HepG2 (cell line): ENCODE results near the gene PDIA4. TPM values are rescaled to one million over a fixed set of nuclear protein-coding genes. Genes with fewer than 3 reads are reported as not detected.

Experiments used
- ELF3 ChIP-seq: IDR thresholded peaks from 2 replicates; pipeline ENCODE4 v1.6.1; 2016; ENCODE audit warnings: missing genetic modification reagents, missing compliant biosample characterization
- FOXC1 ChIP-seq: sonication (generic); formaldehyde crosslinking; IDR thresholded peaks from 2 replicates; pipeline ENCODE4 v1.8.0; 2022; ENCODE audit warnings: mild to moderate bottlenecking, missing genetic modification reagents, borderline replicate concordance
- HDAC1 ChIP-seq: sonication (generic); formaldehyde crosslinking; IDR thresholded peaks from 2 replicates; pipeline ENCODE4 v1.5.1; 2020; ENCODE audit warnings: mild to moderate bottlenecking, missing genetic modification reagents
- HIVEP1 ChIP-seq: sonication (generic); formaldehyde crosslinking; IDR thresholded peaks from 2 replicates; pipeline ENCODE4 v1.4.0; 2020; ENCODE audit warnings: mild to moderate bottlenecking, missing genetic modification reagents
- RFX1 ChIP-seq: fragments of 450-650 bp; IDR thresholded peaks from 2 replicates; pipeline ENCODE4 v1.6.1; 2017
- SAFB2 ChIP-seq: sonication (generic); formaldehyde crosslinking; IDR thresholded peaks from 2 replicates; pipeline ENCODE4 v1.5.1; 2020; ENCODE audit warnings: missing genetic modification reagents, low read depth, mild to moderate bottlenecking, borderline replicate concordance
- SP4 ChIP-seq: sonication (generic); formaldehyde crosslinking; IDR thresholded peaks from 2 replicates; pipeline ENCODE4 v1.8.1; 2023; ENCODE audit warnings: mild to moderate bottlenecking, missing genetic modification reagents
- SUZ12 ChIP-seq: fragments of 150-350 bp; IDR thresholded peaks from 2 replicates; pipeline ENCODE4 v1.6.1; 2014; ENCODE audit warnings: low read depth, low read length
- TBX2 ChIP-seq: sonication (generic); formaldehyde crosslinking; IDR thresholded peaks from 2 replicates; pipeline ENCODE4 v1.5.0; 2020; ENCODE audit warnings: missing genetic modification reagents, mild to moderate bottlenecking, borderline replicate concordance
- TCF7 ChIP-seq: sonication (generic); IDR thresholded peaks from 2 replicates; pipeline ENCODE4 v1.6.1; 2016; ENCODE audit warnings: antibody characterized with exemption, low read depth
- ZBTB1 ChIP-seq: sonication (generic); formaldehyde crosslinking; IDR thresholded peaks from 2 replicates; pipeline ENCODE4 v1.4.0; 2020; ENCODE audit warnings: missing genetic modification reagents, borderline replicate concordance
- ZBTB3 ChIP-seq: sonication (generic); formaldehyde crosslinking; IDR thresholded peaks from 2 replicates; pipeline ENCODE4 v1.4.0; 2020; ENCODE audit warnings: low read depth, mild to moderate bottlenecking, moderate library complexity, missing genetic modification reagents, borderline replicate concordance
- ZNF430 ChIP-seq: sonication (generic); formaldehyde crosslinking; IDR thresholded peaks from 2 replicates; pipeline ENCODE4 v1.9.0; 2021; ENCODE audit warnings: mild to moderate bottlenecking, missing genetic modification reagents
- polyA plus RNA-seq, 8 experiments: library from polyadenylated mRNA; depleted of rRNA in 3 of 8; stranded (reverse) in 7 of 8; unstranded in 1 of 8; fragments of >200 nt; fragmentation: Illumina TruSeq in 4 of 8; extraction: Trizol in 4 of 8; gene quantifications; 2 replicates each; pipeline versions ENCODE4 v1.2.1 to v1.2.3, GENCODE V29; 2011 to 2016; ENCODE audit warnings: low read depth in 4 of 8, missing spikeins in 1 of 8, mixed read lengths in 1 of 8; ENCODE audit not compliant: insufficient read depth in 1 of 8
- total RNA-seq, 5 experiments: library from RNA; depleted of rRNA; stranded (reverse); fragments of >200 nt; fragmentation: Illumina TruSeq; extraction: Trizol; gene quantifications; 2 replicates each; pipeline ENCODE4 v1.2.3, GENCODE V29; 2016; ENCODE audit warnings: low read depth in 1 of 5
- TF ChIP-seq, protein P1 (sequence below), 2 experiments: sonication (generic) in 1 of 2; formaldehyde crosslinking in 1 of 2; IDR thresholded peaks; 2 replicates each; pipeline versions ENCODE4 v1.6.1 to v1.9.0; 2014 to 2022; ENCODE audit warnings: antibody characterized with exemption in 1 of 2, borderline replicate concordance in 1 of 2, inconsistent platforms in 1 of 2, low read depth in 1 of 2, missing genetic modification reagents in 1 of 2
- TF ChIP-seq, protein P2 (sequence below): sonication (generic); formaldehyde crosslinking; IDR thresholded peaks from 2 replicates; pipeline ENCODE4 v1.4.0; 2020; ENCODE audit warnings: mild to moderate bottlenecking, missing genetic modification reagents, borderline replicate concordance
- TF ChIP-seq, protein P3 (sequence below): sonication (generic); formaldehyde crosslinking; IDR thresholded peaks from 2 replicates; pipeline ENCODE4 v1.8.0; 2022; ENCODE audit warnings: missing genetic modification reagents, mild to moderate bottlenecking, borderline replicate concordance

PDIA4 gene
- total and polyA plus RNA-seq, 2 of the 13 experiments (the other 11 are each of a cell fraction or from before 2014, with no cell fraction given), result 278 to 402 TPM

DNA sequence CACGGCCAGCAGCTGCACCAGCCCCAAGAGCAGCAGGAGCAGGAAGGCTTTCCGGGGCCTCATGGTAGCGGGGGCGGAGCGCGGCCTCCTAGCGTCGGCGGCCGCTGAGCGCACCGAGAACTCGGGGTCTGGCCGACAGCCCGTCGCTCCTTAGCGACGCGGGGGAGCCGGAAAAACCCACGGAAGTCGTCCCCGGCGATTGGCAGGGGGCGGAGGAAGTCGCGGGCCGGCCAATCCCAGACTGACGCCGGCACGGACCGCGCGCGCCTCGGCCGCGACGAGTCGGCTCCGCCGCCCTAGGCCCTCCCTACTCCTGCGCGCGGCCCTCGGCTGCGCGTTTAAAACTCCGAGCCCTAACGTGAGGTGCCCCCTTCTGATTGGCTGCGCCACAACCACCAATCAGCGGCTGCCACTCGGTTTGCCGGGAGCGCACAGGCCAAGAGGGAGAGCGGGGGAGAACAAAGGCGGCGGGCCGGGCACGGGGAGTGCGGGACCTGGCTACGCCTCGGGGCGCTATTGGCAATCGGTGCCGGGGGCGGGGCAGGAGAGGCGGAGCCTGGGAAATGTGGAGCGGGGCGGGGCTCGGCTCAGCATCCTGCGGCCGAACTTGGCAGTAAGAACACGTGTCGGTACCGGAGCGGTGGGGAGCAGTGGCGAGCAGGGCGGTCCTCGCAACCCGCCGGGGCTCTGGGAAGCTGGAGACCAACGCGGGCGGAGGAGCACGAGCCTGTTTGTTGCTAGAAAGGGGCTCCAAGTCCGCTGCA is at the start of gene PDIA4 (continued):
- TF ChIP-seq, protein P1, sequence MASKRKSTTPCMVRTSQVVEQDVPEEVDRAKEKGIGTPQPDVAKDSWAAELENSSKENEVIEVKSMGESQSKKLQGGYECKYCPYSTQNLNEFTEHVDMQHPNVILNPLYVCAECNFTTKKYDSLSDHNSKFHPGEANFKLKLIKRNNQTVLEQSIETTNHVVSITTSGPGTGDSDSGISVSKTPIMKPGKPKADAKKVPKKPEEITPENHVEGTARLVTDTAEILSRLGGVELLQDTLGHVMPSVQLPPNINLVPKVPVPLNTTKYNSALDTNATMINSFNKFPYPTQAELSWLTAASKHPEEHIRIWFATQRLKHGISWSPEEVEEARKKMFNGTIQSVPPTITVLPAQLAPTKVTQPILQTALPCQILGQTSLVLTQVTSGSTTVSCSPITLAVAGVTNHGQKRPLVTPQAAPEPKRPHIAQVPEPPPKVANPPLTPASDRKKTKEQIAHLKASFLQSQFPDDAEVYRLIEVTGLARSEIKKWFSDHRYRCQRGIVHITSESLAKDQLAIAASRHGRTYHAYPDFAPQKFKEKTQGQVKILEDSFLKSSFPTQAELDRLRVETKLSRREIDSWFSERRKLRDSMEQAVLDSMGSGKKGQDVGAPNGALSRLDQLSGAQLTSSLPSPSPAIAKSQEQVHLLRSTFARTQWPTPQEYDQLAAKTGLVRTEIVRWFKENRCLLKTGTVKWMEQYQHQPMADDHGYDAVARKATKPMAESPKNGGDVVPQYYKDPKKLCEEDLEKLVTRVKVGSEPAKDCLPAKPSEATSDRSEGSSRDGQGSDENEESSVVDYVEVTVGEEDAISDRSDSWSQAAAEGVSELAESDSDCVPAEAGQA (IDR thresholded peaks at IDR 0.05; ENCODE audit: low read depth), result no peak
- TF ChIP-seq, protein P1 (CRISPR knock-in tag; IDR thresholded peaks at IDR 0.05; ENCODE audit: borderline replicate concordance), result no peak; the same call in 1 of the 2 replicates
- TF ChIP-seq ZNF430 (CRISPR knock-in tag) (peak; percentile 73; the same call in 1 of the 2 replicates), SUZ12 (no peak), RFX1 (peak; percentile 35; the same call in 1 of the 2 replicates), FOXC1 (CRISPR knock-in tag) (no peak), ZBTB1 (no peak), SP4 (CRISPR knock-in tag) (peak; percentile 95), TCF7 (peak; percentile 61), ZBTB3 (CRISPR knock-in tag) (peak; percentile 36), HIVEP1 (peak; percentile 78; the same call in 1 of the 2 replicates), SAFB2 (CRISPR knock-in tag) (peak; percentile 58; the same call in 1 of the 2 replicates), ELF3 (CRISPR knock-in tag) (peak; percentile 66), HDAC1 (peak; percentile 51), TBX2 (peak; percentile 90)
- TF ChIP-seq, protein P2, sequence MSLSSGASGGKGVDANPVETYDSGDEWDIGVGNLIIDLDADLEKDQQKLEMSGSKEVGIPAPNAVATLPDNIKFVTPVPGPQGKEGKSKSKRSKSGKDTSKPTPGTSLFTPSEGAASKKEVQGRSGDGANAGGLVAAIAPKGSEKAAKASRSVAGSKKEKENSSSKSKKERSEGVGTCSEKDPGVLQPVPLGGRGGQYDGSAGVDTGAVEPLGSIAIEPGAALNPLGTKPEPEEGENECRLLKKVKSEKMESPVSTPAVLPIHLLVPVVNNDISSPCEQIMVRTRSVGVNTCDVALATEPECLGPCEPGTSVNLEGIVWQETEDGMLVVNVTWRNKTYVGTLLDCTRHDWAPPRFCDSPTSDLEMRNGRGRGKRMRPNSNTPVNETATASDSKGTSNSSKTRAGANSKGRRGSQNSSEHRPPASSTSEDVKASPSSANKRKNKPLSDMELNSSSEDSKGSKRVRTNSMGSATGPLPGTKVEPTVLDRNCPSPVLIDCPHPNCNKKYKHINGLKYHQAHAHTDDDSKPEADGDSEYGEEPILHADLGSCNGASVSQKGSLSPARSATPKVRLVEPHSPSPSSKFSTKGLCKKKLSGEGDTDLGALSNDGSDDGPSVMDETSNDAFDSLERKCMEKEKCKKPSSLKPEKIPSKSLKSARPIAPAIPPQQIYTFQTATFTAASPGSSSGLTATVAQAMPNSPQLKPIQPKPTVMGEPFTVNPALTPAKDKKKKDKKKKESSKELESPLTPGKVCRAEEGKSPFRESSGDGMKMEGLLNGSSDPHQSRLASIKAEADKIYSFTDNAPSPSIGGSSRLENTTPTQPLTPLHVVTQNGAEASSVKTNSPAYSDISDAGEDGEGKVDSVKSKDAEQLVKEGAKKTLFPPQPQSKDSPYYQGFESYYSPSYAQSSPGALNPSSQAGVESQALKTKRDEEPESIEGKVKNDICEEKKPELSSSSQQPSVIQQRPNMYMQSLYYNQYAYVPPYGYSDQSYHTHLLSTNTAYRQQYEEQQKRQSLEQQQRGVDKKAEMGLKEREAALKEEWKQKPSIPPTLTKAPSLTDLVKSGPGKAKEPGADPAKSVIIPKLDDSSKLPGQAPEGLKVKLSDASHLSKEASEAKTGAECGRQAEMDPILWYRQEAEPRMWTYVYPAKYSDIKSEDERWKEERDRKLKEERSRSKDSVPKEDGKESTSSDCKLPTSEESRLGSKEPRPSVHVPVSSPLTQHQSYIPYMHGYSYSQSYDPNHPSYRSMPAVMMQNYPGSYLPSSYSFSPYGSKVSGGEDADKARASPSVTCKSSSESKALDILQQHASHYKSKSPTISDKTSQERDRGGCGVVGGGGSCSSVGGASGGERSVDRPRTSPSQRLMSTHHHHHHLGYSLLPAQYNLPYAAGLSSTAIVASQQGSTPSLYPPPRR (CRISPR knock-in tag), result 0 out of 2 replicates have a peak, but pooled peaks have one; percentile 37
- TF ChIP-seq, protein P3, sequence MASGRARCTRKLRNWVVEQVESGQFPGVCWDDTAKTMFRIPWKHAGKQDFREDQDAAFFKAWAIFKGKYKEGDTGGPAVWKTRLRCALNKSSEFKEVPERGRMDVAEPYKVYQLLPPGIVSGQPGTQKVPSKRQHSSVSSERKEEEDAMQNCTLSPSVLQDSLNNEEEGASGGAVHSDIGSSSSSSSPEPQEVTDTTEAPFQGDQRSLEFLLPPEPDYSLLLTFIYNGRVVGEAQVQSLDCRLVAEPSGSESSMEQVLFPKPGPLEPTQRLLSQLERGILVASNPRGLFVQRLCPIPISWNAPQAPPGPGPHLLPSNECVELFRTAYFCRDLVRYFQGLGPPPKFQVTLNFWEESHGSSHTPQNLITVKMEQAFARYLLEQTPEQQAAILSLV (CRISPR knock-in tag), result peak; percentile 71; the same call in 1 of the 2 replicates
